GF-D8 (cell line): ENCODE measurements around the gene ARFGAP3.
A peak's percentile ranks its signal among the peaks of the same experiment; 100 is the strongest.
"Not testable (repeated sequence)": the region's sequence is repeated elsewhere in the genome, so short reads cannot be mapped to it uniquely, and the experiment has no call there.

Experiments
- DNase-seq: peaks from one replicate; lab custom pipeline; 2025; lab: John Stamatoyannopoulos, UW

ARFGAP3 gene

GRCh38 chr22:42794551-42795510 is 62.2 kb downstream of the ARFGAP3 start:
- no peak for DNase-seq

- DNase-seq: no peak
These were observed 63.1 kb downstream of the ARFGAP3 start for GRCh38 chr22:42793848-42794405.

DNA sequence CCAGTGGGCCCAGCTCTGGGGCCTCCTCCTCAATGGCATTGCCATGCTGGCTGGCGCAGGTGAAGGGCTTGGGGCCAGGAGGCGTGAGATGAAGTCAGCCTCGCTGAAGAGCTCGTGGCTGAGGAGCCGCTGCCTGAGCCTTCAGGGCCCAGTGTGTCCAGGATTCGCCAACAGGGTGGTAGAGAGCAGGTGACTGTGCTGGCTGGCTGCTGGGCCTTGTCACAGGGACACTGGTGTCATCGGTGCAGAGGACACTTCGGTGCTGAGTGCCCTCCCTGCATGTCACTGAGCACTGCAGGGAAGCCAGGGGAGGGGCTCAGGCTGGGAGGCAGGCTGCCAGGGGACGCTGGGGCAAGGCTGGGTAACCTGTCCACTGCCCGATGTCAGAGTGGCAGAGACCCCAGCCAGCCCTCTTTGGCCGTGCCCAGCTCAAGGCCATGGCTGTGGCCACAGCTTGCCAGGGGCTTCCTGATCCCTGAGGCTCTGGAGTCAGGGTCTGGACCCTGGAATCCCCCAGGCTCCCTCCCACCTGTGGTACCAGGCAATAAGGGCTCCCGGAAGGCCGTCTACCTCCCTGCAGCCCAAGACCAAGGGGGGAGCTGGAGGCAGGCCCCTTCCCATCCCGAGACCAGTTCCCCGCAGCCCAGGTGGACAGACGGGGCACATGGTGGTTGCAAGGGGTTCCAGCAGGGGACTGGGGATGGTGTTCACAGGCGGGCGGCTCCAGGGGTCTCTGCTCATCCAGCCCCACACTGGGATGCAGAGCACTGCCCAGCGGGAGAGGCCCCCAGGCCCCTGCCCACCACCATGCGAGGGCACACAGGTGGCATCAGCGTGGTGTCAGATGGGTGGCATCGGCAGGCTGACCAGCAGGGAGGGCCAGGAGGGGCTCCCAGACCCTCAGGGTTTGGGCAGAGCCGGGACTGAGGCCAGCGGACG is 63.9 kb downstream of the ARFGAP3 start:
- no peak for DNase-seq

DNA sequence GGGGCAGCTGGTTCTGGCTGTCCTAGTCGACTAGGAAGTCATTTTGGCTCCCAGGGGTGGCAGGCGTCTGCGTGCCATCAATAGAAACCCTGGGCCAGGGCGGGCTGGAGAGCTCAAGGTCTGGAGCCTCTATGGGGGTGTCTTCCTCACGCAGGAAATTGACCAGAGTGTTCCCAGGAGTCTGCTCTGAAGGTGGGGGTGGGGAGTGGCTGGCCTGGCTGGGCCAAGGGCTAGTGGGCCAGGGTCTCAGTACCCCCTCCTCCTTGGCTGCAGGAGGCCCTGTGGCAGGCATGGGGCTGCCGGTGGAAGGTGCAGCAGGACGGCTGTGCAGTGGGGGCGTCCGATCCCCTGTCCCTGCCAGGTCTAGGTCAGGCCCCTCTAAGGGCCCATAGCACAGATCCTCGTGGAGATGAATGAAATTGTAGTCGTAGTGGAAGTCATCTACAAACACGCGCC is 64.6 kb downstream of the ARFGAP3 start:
- no peak for DNase-seq

- DNase-seq: no peak
These were observed 65.2 kb downstream of the ARFGAP3 start for GRCh38 chr22:42791721-42792452.

- DNase-seq: no peak
These were observed 68.6 kb downstream of the ARFGAP3 start for GRCh38 chr22:42788466-42788865.

GRCh38 chr22:42788021-42788420 is 69.1 kb downstream of the ARFGAP3 start:
- no peak for DNase-seq

GRCh38 chr22:42787357-42787736 is 69.7 kb downstream of the ARFGAP3 start:
- DNase-seq: no peak

GRCh38 chr22:42786606-42787356 is 70.3 kb downstream of the ARFGAP3 start:
- DNase-seq: no peak

DNA sequence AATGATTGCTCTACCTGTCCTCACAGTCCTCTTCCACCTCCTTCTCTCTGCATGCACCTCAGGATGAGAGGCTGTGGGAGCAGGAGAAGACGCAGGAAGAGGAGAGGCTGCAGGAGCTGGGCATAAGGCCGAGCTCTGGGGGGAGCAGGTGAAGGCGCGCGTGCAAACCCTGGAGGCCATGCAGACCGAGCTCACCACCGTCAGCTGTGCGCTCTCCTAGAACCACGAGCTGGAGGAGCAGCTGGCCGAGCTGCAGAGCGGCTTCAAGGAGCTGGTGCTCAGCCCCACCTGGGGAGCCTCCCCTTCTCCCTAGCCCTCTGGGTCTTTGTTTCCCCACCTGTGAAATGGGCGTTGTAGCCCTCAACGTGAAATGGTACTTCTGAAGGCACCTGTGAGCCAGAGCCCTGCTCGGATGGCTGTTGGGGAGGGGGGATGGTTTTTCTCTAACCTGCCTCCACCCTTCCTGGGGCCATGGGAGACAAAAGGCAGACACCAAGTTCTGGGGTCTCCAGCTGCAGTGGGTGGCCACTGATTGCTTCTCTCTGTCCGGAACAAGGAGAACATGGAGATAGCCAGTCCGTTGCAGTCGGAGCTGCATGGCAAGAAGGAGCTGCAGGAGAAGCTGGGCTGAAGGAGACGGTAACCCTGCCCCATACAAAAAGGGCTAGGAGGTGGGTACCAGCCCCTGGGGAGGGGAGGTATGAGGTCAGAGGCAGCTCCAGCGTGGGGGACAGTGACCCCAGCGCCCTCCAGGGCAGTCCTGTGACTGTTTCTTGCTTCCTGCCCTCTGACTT is 71.2 kb downstream of the ARFGAP3 start:
- DNase-seq: no peak

DNA sequence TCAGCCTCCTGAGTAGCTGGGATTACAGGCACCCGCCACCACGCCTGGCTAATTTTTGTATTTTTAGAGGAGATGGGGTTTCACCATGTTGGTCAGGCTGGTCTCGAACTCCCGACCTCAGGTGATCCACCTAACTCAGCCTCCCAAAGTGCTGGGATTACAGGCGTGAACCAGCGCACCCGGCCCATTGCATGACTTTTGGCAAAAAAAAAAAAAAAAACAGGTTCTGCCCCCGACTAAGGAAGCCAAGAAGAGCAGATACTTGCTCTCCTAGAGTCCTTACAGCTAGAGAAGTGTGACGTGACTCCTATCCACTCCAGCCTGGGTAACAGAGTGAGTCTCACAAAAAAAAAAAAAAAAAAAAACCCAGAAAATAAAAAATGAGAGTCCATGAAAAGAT is 74.8 kb downstream of the ARFGAP3 start:
- DNase-seq: not testable (repeated sequence)

DNA sequence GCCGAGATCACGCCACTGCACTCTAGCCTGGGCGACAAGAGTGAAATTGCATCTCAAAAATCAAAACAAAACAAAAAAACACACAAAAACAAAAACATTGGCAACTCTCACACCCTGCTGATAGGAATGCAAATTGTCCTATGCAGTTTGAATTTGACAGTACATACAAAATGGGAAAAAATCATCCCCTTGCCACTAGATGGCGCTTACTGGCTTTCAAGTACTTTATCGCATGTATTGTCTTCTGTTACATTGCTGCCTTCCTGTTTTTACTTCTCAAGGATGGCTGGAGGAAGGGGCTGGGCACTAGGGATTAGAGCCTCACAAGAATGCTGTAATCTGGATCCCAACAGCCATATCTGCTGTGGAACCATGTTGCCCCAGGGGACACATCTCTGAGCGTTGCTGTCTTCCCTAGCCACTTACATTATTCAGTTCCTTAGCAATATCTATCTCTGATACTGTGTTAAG is 77.0 kb downstream of the ARFGAP3 start:
- peak; percentile 72 for DNase-seq

GRCh38 chr22:42777126-42777525 is 79.9 kb downstream of the ARFGAP3 start:
- DNase-seq: no peak

DNA sequence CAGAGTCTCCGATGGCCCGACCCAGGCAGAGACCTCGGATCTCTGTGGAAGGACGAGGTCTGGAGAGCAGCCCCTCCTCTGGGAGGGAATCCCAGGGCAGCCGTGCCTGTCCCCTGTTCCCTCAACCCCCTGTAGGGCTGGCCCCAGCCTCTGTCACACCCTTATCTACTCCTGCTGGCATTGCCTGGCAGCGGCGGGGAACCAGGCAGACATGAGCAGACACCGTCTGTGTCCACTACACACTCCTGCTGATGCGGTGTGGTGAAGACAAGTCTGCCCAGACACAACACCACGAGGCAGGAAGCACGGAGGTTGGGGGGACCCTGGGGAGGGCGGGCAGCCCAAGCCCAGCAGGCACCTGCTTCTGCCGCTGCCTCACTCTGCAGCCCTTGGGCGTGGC is 83.9 kb downstream of the ARFGAP3 start:
- no peak for DNase-seq

DNA sequence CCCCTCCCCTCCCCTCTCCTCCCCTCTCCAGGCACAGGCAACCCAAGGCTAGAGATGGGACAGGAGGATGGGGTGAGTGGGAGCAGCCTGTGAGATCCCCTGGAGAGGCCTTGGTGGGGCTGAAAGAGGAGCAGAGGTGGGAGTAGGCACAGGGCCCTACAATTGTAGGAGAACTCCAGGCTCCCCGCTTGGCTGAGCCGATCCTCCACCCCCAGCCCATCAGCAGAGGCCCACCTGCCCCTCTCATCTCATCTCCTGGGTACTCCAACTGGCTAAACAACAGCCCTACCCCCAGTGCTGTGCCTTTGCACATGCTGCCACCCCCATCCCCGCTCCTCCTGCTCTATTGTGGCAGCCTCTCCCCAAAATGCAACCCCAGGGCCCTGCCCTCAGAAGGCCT is 84.4 kb downstream of the ARFGAP3 start:
- DNase-seq: no peak

GRCh38 chr22:42770941-42771647 is 86.0 kb downstream of the ARFGAP3 start:
- DNase-seq: no peak

DNA sequence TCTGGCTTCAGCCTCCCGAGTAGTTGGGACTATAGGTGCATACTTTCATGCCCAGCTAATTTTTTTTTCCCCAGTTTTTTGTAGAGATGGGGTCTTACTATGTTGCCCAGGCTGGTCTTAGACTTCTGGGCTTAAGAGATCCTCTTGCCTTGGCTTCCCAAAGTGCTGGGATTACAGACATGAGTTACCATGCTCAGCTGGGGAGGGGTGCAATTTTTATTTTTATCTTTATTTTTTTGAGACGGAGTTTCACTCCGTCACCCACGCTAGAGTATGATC is 86.7 kb downstream of the ARFGAP3 start:
- DNase-seq: no peak

DNA sequence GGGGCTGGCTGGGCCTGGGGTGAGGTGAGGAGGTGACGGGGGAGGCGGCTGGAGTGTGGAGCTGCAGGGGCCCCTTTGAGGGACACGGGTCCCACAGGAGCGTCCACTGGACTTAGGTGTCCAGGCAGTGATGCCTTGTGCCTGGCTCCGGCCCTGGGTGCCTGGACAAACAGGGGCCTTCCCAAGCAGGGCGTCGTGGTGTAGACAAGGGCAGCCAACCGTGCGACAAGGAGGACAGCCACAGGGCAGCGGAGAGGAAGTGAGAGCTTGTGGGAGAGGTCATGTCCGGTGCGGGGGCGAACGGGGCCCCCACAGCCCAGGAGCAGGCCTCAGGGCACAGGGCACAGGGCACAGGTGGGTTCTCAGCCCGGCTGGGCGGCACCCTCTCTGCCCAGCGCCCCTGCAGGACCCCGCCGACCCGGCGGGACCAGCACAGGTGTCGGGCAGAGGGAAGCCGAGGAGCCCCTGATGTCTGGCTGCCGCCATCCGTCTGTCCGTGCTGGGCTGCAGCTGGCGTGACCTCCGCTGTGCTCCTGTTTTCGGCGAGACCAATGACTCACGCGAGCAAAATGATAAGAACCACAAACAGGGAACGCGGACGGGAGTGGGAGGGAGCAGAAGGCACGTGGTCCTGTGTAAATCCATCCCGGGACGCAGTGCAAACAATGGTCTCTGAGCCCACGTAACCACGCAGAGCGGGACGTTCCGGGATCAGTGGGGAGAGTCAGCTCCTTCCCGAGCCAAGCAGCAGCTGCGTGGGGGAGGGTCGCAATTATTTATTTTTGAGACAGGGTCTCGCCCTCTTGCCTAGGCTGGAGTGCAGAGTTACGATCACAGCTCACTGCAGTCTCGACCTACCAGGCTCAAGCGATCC is 87.3 kb downstream of the ARFGAP3 start:
- no peak for DNase-seq

- DNase-seq: no peak
These were observed 87.9 kb downstream of the ARFGAP3 start for GRCh38 chr22:42769238-42769573.
